ENCODE data around the gene CRIM1.

Gene CRIM1

DNA sequence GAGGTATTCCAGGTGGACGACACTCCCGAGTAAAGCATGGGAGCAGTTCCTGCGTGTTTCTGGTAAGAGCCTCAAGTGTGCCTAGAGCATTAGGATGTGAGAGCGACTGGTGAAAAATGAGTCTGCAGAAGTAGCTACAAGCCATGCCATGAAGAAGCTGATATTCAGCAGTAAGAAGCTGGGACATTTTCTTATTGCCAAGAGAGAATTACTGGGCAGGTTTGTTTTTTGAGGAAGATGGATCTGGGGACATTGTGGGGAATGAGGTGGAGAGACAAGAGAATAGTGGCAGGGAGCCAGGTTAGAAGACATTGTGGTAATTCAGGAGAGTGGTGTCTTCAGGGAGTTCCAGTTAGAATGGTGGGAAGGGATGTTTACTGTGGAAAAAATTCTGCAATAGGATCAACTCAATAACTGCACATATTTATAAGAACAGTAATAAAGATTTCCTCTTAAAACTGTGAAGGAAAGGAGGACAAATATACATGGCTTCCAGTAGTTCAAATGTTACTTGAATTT lies 38.2 kb downstream of the CRIM1 start:
- in situ Hi-C loops (cut with MboI; ENCODE audit: low sequenced_read_pairs) = no loop called here

DNA sequence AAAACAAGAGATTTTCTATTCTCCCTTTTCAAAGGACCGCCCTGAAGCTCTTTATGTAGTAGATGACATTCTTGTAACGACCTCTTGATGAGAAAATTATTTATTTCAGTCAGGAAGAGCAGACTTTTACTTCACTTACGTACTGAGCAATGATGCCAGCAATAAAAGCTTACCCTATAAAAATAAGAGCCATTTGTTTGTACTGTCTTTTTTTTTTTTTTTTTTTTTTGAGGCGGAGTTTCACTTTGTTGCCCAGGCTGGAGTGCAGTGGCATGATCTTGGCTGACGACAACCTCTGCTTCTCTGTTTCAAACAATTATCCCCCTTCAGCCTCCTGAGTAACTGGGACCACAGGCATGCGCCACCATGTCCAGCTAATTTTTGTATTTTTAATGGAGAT lies 39.2 kb downstream of the CRIM1 start:
- in situ Hi-C loops (cut with MboI; ENCODE audit: low sequenced_read_pairs) = no loop called here

DNA sequence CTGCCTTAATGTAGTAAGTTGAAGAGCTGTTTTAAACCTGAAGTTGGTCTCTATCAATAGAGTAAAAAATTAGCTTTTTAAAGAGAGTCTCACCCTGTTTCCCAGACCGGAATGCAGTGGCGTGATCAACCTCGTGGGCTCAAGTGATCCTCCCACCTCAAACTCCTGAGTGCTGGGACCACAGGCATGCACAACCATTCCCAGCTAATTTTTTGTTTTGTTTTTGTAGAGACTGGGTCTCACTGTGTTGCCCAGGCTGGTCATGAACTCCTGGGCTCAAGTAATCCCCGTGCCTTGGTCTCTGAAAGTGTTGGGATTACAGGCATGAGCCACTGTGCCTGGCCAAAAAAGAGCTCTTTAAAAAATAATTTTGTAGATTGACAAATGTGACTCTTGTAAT lies 40.3 kb downstream of the CRIM1 start:
- in situ Hi-C loops (cut with MboI; ENCODE audit: low sequenced_read_pairs) = no loop called here

DNA sequence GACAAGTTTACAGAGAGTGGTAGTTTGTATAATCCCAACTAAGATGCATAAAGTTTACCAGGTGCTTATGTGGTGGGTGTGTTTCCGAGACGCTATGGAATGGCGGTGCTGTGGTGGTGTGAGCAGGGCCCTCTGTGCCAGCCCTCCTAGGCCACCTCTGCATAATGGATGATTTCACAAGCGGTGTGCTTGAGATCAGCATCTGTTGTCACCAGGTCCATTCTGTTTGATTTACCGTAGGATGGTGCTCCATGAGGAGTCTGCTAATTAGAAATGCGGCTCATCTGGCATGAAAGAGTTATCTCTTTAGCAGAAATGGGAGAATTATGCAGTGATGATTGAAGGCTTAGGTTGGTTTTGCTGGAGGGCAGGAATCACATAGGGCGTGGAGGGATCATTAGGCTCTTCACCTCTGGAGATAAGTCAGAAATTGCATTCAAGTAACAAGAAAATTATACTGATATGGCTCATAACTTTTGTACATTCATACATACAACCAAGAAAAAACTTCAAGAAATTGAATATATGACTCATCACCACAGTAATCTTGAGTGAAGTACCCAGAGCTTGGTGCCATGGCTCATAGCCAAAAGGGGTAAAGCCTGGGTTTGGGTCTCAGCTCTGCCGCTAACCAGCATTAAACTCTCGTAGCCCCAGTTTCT lies 41.4 kb downstream of the CRIM1 start:
- in situ Hi-C loops (cut with MboI; ENCODE audit: low sequenced_read_pairs) = no loop called here

DNA sequence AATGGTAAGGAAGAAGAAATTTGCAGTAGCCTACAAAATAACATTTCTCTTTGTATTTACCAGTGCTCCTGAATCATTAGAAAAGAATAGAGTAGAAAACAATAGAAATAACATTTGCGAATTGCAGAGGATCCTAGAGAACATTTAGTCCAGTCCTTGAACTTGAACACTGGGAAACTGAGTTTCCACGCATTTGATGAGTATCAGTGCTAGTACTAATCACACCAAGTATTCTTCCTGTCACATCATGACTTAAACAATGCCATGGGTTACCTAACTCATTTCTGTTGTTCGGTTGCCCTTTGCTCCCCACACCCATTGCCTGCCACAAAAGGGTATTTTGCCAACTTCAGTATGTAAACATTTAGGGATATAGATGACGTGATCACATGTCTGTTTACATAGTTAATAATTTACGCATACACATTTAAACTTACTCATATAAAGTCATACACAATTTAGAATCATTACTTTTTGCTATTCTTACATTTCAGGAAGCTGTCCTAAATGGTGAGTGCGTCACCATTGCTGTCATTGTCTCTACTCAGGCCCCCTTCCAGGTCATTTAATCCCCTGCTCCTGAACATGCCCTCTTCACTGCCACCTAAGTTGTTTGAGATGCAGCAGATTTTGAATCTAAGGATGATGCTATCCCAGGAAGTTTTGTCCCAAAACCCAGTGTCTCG lies 42.3 kb downstream of the CRIM1 start:
- in situ Hi-C loops (cut with MboI; ENCODE audit: low sequenced_read_pairs) = no loop called here

DNA sequence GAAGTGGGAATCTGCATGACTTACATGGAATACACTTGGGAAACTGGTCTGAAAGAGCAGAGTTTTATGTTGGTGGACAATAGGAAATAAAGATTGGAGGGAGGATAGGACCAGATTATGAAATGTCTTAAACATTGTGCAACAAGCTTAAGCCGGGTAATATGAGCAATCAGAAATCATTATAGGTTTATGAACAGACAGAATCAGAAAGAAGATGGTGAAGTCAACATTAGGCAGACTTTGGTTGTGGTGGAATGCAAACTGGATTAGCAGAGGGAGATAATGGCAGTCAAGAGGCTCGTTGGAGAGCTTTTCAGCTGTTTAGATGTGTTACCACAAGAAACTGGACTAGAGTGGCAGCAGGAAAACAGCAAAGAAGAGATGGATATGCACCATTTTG lies 43.5 kb downstream of the CRIM1 start:
- in situ Hi-C loops (cut with MboI; ENCODE audit: low sequenced_read_pairs) = no loop called here

DNA sequence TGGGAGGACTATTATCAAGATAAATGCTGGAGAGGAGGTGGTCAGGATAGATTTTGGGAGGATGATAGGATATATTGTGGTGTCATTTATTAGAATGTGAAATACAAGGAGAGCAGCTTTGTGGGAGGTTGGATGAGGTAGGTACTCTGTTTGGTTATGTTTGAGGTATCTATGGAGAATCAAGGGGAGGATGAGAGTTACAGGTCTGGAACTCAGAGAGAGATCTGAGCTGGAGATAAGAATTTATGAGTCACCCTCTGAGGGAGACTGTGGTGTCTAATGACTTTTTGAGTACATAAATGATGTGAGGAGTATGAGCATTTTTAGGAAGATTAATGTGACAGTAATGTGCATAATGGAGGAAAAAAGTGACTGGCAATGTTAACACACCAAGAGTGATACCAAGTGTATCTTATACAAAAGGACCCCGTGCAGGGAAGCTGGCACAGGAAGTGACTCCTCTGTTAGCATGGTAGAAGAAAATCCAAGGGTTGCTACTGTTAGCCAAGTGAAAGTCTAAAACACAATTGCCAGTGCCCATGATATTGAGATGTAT lies 48.2 kb downstream of the CRIM1 start:
- in situ Hi-C loops (cut with MboI; ENCODE audit: low sequenced_read_pairs) = no loop called here

DNA sequence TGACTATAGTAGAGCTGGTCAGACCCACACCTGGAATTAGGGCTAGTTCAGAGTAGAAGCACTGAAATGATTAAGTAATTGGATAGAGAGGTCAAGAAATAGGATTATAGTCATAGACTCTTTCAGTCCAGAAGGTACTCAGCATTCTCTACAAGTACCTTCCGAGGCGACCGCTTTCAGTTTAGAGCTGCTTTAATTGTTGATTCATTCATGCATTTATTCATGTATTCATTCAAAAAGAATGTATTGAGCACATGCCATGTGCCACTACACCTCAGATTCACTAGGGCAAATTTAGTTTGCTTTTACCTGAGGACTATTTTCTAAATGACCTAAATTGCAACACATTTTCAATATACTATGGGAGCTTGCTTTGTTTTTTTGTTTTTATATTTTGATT lies 48.7 kb downstream of the CRIM1 start:
- in situ Hi-C loops (cut with MboI; ENCODE audit: low sequenced_read_pairs) = no loop called here

DNA sequence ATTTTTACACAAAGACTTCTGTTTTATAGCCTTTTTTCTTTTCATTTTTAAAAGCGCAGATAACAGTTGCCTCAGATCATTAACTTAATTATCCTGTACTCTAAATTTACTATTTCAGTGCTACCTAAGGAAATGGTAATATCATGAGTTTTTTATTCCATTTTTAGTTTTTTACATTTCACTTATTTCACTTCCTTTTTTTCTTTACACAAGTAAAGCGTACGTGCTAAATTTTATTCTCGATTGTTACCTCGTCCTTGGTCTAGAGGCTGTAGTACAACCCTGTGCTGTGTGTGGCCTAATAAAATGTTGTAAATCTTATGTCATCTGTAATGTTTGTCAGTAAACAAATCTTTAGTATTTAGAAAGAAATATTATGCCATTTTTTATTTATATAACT lies 49.2 kb downstream of the CRIM1 start:
- in situ Hi-C loops (cut with MboI; ENCODE audit: low sequenced_read_pairs) = no loop called here

DNA sequence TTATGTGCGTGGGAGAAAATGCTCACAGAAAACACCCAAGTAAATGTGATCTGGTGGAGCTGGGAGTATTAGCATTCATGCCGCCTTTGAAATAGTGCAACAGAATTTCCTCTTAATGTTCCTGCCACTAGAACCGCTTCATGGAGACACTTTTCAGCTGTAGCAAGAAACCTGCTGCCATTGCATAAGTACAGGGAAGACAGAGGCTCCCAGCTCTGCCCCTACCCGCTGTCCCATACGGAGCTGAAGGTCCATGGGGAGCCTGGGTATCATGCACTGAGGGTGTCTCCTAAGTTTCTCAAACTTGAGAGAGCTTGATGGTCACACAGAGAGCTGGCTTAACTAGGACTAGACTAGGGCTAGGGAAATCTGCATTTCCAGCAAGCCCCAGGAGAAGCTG lies 49.6 kb downstream of the CRIM1 start:
- in situ Hi-C loops (cut with MboI; ENCODE audit: low sequenced_read_pairs) = no loop called here

DNA sequence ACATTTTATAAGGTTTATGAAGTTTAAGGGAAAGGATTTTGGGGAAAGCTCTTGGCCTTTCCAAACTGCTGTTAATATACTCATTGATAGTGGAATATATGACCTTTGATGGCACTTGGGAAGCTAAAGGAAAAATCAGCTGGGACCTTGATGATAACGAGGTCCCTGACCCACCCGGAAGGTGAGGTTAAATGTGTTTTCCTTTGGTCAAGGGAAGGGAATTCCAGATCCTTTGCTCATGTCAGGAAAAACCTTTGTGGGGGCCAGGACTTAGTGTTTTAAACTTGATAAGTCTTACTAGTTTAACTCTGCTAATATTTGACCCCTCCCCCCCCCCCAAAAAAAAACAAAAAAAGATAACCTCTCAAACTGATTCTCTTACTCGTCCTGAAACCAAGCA lies 50.7 kb downstream of the CRIM1 start:
- in situ Hi-C loops (cut with MboI; ENCODE audit: low sequenced_read_pairs) = no loop called here

DNA sequence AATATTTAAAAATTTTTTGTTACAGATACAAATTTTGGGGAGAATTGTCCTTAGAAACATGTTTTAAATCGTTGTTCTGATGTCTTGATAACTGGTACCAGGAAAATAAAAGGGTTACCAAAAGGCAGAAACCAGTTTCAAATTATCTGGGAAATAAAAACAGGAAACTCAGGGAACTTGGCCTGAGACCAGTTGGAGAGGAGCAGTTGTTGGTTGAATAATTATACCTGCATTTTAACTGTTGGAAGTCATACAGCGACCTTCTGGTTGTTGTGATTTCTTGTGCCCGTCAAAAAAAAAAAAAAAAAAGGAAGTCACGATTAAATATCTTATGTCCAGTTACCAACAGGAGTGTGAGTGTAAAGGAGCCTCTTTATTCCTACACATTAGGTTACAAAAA lies 51.8 kb downstream of the CRIM1 start:
- in situ Hi-C loops (cut with MboI; ENCODE audit: low sequenced_read_pairs) = no loop called here

DNA sequence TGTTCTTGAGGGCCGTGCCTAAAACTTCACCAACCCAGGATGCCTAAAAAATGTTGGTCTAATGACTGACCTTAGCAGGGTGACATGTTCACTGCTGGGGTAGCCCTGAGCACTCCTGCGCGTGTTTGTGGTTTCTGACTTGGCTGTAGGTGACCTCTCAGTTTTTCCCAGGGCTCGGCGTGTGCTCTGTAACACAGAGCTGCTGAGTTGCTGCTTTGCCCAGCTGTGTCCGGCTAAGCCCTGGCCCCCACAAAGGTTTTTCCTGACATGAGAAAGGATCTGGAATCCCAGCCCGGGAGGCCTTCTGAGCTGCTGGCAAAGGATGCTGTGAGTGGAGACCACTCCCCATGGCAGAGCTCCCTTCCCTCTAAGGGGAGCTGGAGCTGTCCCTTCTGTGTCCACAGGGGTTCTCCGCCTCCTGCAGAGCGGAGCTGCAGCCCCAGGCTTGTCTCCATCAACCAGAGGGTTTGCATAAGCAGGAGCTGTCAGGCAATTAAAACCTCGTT lies 52.7 kb downstream of the CRIM1 start:
- in situ Hi-C loops (cut with MboI; ENCODE audit: low sequenced_read_pairs) = no loop called here

DNA sequence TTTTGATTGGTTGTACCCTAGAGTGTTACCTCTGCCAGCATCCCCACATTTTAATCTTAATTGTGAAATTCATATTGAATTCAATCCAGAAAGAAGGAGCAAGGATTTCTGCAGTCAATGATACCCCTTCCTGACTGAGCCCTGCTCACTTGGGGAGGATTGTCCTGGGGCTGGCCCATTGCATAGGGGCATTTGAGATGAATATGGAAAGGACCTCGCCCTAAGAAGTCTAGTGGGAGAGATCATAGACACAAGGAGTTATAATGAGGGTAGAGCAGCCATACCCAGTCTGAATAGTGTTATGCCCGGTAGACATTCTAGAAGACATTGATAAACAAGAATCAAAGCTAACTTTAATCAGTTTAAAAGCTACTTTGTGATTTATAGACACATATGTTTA lies 53.8 kb downstream of the CRIM1 start:
- in situ Hi-C loops (cut with MboI; ENCODE audit: low sequenced_read_pairs) = no loop called here

DNA sequence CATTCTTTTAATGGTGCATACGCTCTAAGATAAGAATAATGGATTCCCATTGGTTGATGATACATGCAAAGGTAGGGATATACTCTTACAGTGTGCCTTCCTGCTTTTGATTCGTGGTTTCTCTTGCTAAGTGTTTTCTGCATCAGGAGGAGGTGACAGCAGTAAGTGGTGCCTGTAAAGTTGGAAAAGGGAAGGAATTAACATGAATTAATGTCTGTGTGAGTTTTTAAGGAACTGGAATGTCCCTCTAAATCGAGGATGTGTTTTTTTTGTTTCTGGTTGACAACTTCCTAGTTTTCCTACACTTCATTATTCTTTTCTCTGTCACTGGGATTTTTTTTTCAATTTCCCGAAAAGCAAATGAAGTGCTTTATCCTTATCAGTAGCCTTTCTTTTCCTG lies 54.4 kb downstream of the CRIM1 start:
- in situ Hi-C loops (cut with MboI; ENCODE audit: low sequenced_read_pairs) = no loop called here

DNA sequence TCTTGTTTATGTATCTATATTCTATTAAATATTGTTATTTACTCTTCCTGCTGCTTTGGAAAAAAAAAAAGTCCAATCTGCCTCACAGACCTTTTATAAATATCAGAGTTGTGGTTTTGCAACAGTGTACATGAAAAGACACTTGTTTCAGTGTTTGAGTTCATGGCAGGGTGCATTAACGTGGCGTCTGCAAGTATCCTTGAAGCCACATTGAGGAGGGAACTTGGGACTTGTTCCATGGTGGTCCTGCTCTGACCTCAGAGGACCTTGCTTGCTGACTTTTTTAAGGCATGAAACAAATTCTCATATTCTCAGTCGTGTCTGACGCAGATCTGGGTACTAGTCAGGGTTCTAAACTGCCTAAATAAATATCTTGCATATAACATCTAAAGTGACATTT lies 55.1 kb downstream of the CRIM1 start:
- in situ Hi-C loops (cut with MboI; ENCODE audit: low sequenced_read_pairs) = no loop called here

DNA sequence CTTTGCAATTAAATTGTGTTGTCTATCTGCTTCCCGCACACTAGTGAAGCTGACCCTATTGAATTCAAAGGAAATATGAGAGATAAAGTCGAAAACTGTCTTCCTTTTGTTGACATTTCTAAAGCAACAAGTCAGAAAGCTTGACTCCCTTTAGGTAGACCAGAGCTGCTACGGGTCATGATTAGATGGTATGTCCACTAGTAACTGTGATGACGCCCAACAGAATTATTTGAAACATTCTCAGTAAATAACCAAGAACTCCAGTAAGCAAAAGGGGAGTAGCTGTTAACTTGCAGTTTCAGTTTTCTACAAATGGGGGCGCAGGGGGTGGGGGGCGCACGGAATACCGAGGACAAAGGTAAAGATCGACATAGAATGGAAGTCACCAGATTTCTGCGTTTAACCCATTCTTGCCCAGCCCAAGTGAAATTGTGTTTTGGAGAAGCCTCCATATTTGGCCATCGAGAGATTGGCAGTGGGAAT lies 56.4 kb downstream of the CRIM1 start:
- in situ Hi-C loops (cut with MboI; ENCODE audit: low sequenced_read_pairs) = no loop called here

DNA sequence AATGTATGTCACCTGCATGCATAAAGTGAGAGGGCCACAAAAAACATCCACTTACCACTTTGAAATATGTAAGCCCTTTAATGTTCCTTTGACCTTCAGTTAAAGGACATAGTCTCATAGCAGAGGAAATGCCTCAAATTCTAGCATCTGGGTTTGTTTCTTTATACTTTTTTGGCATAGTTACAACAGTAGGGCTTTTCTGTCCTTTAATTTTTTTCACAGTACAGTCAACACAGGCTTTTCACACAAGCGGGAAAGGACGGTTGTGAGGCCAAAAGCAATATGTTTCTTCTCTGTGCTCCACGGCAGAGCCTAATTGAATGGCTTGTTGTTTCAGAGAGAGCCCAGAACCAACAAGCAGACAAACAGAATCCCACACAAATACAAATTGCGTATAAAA lies 57.6 kb downstream of the CRIM1 start:
- in situ Hi-C loops (cut with MboI; ENCODE audit: low sequenced_read_pairs) = no loop called here

DNA sequence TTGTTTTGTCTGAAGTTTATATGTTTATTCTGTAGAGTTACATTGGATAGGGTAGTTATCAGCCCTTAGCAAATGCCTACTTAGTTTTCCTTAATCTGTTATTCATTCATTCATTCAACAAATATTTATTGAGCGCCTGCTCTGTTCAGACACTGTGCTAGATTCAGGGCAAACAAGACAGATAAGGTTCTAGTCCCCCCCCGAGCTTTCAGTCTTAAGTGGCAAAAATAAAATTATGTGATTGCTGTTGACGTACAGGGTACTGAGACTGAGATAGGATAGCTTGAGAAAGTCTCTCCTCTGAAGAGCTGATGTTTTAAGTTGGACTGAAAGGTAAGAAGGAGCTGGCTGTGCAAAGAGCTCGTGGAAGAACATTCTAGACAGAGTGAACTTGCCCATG lies 58.7 kb downstream of the CRIM1 start:
- in situ Hi-C loops (cut with MboI; ENCODE audit: low sequenced_read_pairs) = no loop called here

DNA sequence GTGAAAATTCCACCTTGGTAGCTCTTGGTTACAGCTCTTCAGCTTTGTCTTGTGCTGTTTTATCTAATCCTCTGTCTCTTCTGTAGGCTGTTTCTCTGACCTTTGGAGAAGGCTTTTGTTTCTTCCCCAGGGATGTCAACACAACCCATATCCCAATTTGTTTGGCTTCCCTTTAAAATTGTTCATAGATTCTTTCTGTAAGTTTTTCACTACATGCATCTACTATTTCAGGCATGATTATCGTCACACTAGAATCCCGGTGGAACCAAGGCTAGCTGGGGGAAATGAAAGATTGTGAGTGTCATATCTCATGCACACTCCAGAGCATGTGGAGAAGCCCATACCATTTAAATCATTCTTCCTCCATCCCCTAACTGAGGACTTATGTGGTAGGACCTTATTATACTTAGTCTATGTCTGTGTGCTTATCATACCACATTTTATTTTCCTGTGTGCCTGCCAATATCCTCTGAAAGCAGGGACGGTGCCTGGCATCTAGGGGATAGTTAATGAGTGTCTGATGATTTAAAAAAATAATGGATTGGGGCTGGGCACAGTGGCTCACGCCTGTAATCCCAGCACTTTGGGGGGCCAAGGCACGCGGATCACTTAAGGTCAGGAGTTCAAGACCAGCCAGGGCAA lies 59.9 kb downstream of the CRIM1 start:
- in situ Hi-C loops (cut with MboI; ENCODE audit: low sequenced_read_pairs) = no loop called here

DNA sequence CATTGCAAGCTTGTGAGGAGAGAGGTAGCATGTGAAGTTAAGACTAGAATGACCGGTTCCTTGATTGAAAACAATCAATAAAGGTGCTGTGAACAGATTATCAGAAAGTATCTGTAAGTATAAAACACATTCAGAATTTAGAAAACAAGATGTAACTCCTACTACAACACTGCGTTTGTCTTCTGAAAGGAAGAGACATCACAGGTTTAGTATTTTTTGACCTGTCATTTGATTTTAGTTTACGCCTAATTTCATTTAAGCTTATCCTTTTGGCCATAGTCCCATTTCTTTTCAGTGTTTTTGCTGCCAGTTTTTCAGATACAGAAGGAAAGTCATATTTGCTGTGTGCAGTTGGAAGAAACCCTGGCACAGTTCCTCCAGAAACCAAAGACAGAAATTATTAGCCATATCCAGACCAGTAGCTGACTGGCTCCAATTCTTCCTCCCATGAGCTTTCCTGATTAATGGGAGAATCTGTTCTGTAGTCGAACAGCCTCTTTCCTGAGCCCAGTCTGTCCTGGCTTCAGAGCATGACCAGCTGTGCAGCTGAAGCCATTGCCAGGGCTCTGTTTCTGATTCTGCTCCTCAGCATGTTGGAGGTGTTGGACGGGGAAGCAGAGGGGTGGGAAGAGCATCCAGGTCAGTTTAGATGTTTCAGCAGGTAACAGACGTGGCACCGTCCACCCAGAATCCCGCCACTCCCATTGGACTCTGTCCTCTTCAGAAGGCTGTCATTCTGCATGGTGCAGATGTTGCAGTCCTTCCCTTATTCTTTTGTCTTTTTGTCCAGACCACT lies 61.0 kb downstream of the CRIM1 start:
- in situ Hi-C loops (cut with MboI; ENCODE audit: low sequenced_read_pairs) = no loop called here
